GM12878 (cell line): Measurements from ENCODE around the gene EWSR1. TPM values are rescaled to one million over a fixed set of nuclear protein-coding genes. Genes with fewer than 3 reads are reported as not detected.

Experiments used
- ATAC-seq: fragments of 200-7000 bp; cut with Tn5 transposase; 3 replicates; pipeline ENCODE4 v1.9.1; 2020; ENCODE audit warnings: mild to moderate bottlenecking, moderate library complexity
- BruUV-seq: library from RNA; stranded (reverse); fragments of 400-500 nt; replicated peaks from 2 replicates; lab custom pipeline; 2021; lab: Mats Ljungman, UMichigan
- CTCF ChIA-PET: fragments of 300-600 bp; sonication (Branson Sonifier 250); formaldehyde crosslinking; extraction: SDS; loops from one replicate; lab custom pipeline; 2021; ENCODE audit warnings: inconsistent platforms; lab: Yijun Ruan, JAX
- POLR2A ChIA-PET: fragments of 350-600 bp; formaldehyde crosslinking; extraction: SDS; loops from one replicate; lab custom pipeline; 2021; ENCODE audit warnings: inconsistent platforms; lab: Charles Lee
- RAD21 ChIA-PET: fragments of 300-600 bp; sonication (Branson Sonifier 250); formaldehyde crosslinking; loops from one replicate; lab custom pipeline; 2023; ENCODE audit warnings: antibody characterized with exemption; ENCODE audit not compliant: unreplicated experiment; lab: Charles Lee
- SMC1A ChIA-PET: fragments of 300-600 bp; sonication (Branson Sonifier 250); formaldehyde crosslinking; loops from one replicate; lab custom pipeline; 2023; ENCODE audit not compliant: unreplicated experiment, uncharacterized antibody; lab: Charles Lee
- DNase-seq: peaks from one replicate; pipeline ENCODE4 v3.0.0-alpha.2; 2011; ENCODE audit warnings: low read depth, low spot score
- FAIRE-seq: peaks from 3 replicates; lab custom pipeline; 2011; peaks lifted over from hg19 to GRCh38; lab: Jason Lieb, UNC
- H2AFZ ChIP-seq: 2 replicates; pipeline ENCODE4 v1.6.0; 2011; ENCODE audit warnings: low read depth, low read length, control low read depth; ENCODE audit not compliant: control insufficient read depth
- H3K27ac ChIP-seq: 2 replicates; pipeline ENCODE4 v1.5.1; 2011; ENCODE audit warnings: control low read depth; ENCODE audit not compliant: control insufficient read depth, insufficient read depth
- H3K27me3 ChIP-seq, 2 experiments: replicated peaks in 1 of 2; 2 replicates each; pipeline versions ENCODE4 v1.6.0 to v1.6.1; 2011; ENCODE audit warnings: low read length in 1 of 2; ENCODE audit not compliant: control insufficient read depth in 2 of 2, insufficient read depth in 2 of 2
- H3K36me3 ChIP-seq, 2 experiments: 2 replicates each; pipeline ENCODE4 v1.5.1; 2011; ENCODE audit warnings: low read length in 1 of 2; ENCODE audit not compliant: control insufficient read depth in 2 of 2, insufficient read depth in 2 of 2
- H3K4me1 ChIP-seq: 2 replicates; pipeline ENCODE4 v1.6.1; 2011; ENCODE audit warnings: mild to moderate bottlenecking, low read length, moderate library complexity, mixed read lengths; ENCODE audit not compliant: control insufficient read depth, insufficient read depth
- H3K4me2 ChIP-seq: 2 replicates; pipeline ENCODE4 v1.6.0; 2011; ENCODE audit warnings: control low read depth; ENCODE audit not compliant: control insufficient read depth, insufficient read depth
- H3K4me3 ChIP-seq: fragments of 200-600 bp; sonication (generic); 2 replicates; pipeline ENCODE4 v1.5.1; 2016
- H3K79me2 ChIP-seq: 2 replicates; pipeline ENCODE4 v1.6.0; 2011; ENCODE audit warnings: low read length; ENCODE audit not compliant: control insufficient read depth, insufficient read depth
- H3K9ac ChIP-seq: 2 replicates; pipeline ENCODE4 v1.8.0; 2011; ENCODE audit warnings: low read length, control low read depth, mixed read lengths; ENCODE audit not compliant: control insufficient read depth, insufficient read depth
- H3K9me3 ChIP-seq: replicated peaks from 3 replicates; pipeline ENCODE4 v1.5.1; 2011; ENCODE audit warnings: mild to moderate bottlenecking, low read length; ENCODE audit not compliant: control insufficient read depth, insufficient read depth
- H4K20me1 ChIP-seq: 2 replicates; pipeline ENCODE4 v1.6.0; 2011; ENCODE audit not compliant: control insufficient read depth, insufficient read depth
- ATF3 ChIP-seq: IDR thresholded peaks from 2 replicates; pipeline ENCODE4 v1.6.1; 2011; ENCODE audit warnings: low read depth, mild to moderate bottlenecking, low read length, moderate library complexity, borderline replicate concordance; ENCODE audit errors: extremely low read depth
- BMI1 ChIP-seq: fragments of 450-650 bp; IDR thresholded peaks from 2 replicates; pipeline ENCODE4 v1.6.1; 2016; ENCODE audit warnings: mild to moderate bottlenecking, moderate library complexity, borderline replicate concordance
- JUND ChIP-seq: IDR thresholded peaks from 2 replicates; pipeline ENCODE4 v1.6.1; 2012; ENCODE audit warnings: low read depth, mild to moderate bottlenecking, low read length, improper control_type of control experiment, moderate library complexity
- KDM1A ChIP-seq: fragments of 200-600 bp; sonication (generic); IDR thresholded peaks from 2 replicates; pipeline ENCODE4 v1.6.1; 2016; ENCODE audit warnings: borderline replicate concordance
- KLF5 ChIP-seq: fragments of 450-650 bp; IDR thresholded peaks from 2 replicates; pipeline ENCODE4 v1.6.1; 2014; ENCODE audit warnings: mild to moderate bottlenecking; ENCODE audit not compliant: partially characterized antibody
- NFYA ChIP-seq: IDR thresholded peaks from 2 replicates; pipeline ENCODE4 v1.6.1; 2011; ENCODE audit warnings: low read depth, mild to moderate bottlenecking, low read length, improper control_type of control experiment, borderline replicate concordance
- PBX3 ChIP-seq: IDR thresholded peaks from 2 replicates; pipeline ENCODE4 v1.6.1; 2011; ENCODE audit warnings: mild to moderate bottlenecking, low read depth, low read length, moderate library complexity; ENCODE audit not compliant: insufficient replicate concordance
- POLR2AphosphoS5 ChIP-seq: IDR thresholded peaks from 2 replicates; pipeline ENCODE4 v1.6.1; 2011; ENCODE audit warnings: mild to moderate bottlenecking, low read length, inconsistent platforms
- RELB ChIP-seq: fragments of 450-650 bp; IDR thresholded peaks from 2 replicates; pipeline ENCODE4 v1.6.1; 2017; ENCODE audit warnings: low read depth, mild to moderate bottlenecking, moderate library complexity
- RUNX3 ChIP-seq: IDR thresholded peaks from 2 replicates; pipeline ENCODE4 v1.6.1; 2012; ENCODE audit warnings: low read length, inconsistent platforms
- SIN3A ChIP-seq: IDR thresholded peaks from 2 replicates; pipeline ENCODE4 v1.6.1; 2012; ENCODE audit warnings: low read depth, low read length, improper control_type of control experiment
- SMAD1 ChIP-seq: fragments of 450-650 bp; IDR thresholded peaks from 2 replicates; pipeline ENCODE4 v1.6.1; 2018; ENCODE audit warnings: mild to moderate bottlenecking, low read depth; ENCODE audit not compliant: partially characterized antibody
- TBL1XR1 ChIP-seq: IDR thresholded peaks from 2 replicates; pipeline ENCODE4 v1.6.1; 2012; ENCODE audit warnings: low read depth, low read length, improper control_type of control experiment
- USF2 ChIP-seq: IDR thresholded peaks from 2 replicates; pipeline ENCODE4 v1.6.1; 2011; ENCODE audit warnings: low read depth, low read length, improper control_type of control experiment, borderline replicate concordance
- YBX1 ChIP-seq: fragments of 450-650 bp; IDR thresholded peaks from 2 replicates; pipeline ENCODE4 v1.6.1; 2016; ENCODE audit warnings: antibody characterized with exemption
- WGBS: methylation state at CpG from one replicate; pipeline ENCODE4 v1.1.6; 2016; ENCODE audit warnings: low lambda C conversion rate; ENCODE audit not compliant: insufficient replicate concordance, insufficient coverage; ENCODE audit errors: missing lambda C conversion rate; 5-methylcytosine and 5-hydroxymethylcytosine counted together
- in situ Hi-C: fragments of 300-500 bp; cut with MboI; formaldehyde crosslinking; loops from 9 replicates; pipeline ENCODE4 v1.14.3; 2018; ENCODE audit warnings: mixed read lengths
- intact Hi-C: fragments of 100-400 bp; cut with micrococcal nuclease; formaldehyde crosslinking; loops from one replicate; pipeline ENCODE4 v1.14.2; 2022; ENCODE audit not compliant: unreplicated experiment
- polyA plus RNA-seq, 11 experiments: library from polyadenylated mRNA; depleted of rRNA in 4 of 11; unstranded in 6 of 11; stranded (reverse) in 5 of 11; fragments of >200 nt; fragmentation: Nextera tagmentation in 4 of 11; fragmentation: Illumina TruSeq in 1 of 11; extraction: Ambion mirVana in 4 of 11; extraction: Trizol in 1 of 11; gene quantifications; 1 replicate in 1 of 11; 2 replicates in 10 of 11; pipeline versions ENCODE4 v1.2.1 to v1.2.3, GENCODE V29; 2011 to 2016; ENCODE audit warnings: inconsistent platforms in 2 of 11, missing spikeins in 2 of 11, low read depth in 1 of 11
- total RNA-seq, 4 experiments: library from RNA; depleted of rRNA in 3 of 4; stranded (reverse); fragments of >200 nt in 3 of 4; fragmentation: Illumina TruSeq in 1 of 4; extraction: Trizol in 1 of 4; gene quantifications; 2 replicates each; pipeline versions ENCODE4 v1.2.1 to v1.2.3, GENCODE V29; 2013 to 2021
- TF ChIP-seq, protein P1 (sequence below), 3 experiments: IDR thresholded peaks in 2 of 3; conservative IDR thresholded peaks in 1 of 3; 2 replicates each; pipeline ENCODE4 v1.5.1; 2011; ENCODE audit warnings: low read depth in 3 of 3, low read length in 3 of 3, mild to moderate bottlenecking in 3 of 3, control low read depth in 2 of 3, moderate library complexity in 2 of 3, inconsistent platforms in 1 of 3, mixed read lengths in 1 of 3; ENCODE audit not compliant: control insufficient read depth in 2 of 3, insufficient read depth in 1 of 3; ENCODE audit errors: extremely low read depth in 1 of 3

The EWSR1 gene
- total and polyA plus RNA-seq, 10 of the 15 experiments (the other 5 are each of a cell fraction or from before 2014, with no cell fraction given) = 130 to 480 (median 356) TPM

GRCh38 chr22:29308148-29308790, 40.2 kb downstream of the EWSR1 start:
- in situ Hi-C loops = no loop called here
- H3K79me2 ChIP-seq = no peaks in the 10 kb centered on the region
- POLR2A ChIA-PET = no interaction called here
- H4K20me1 ChIP-seq = no peaks in the 10 kb centered on the region
- 83% methylated on average over 41 of the region's 50 CpGs for WGBS
- SMC1A ChIA-PET = no interaction called here
- no peak overlapping the region for H2AFZ ChIP-seq
- H3K9me3 ChIP-seq = no peaks in the 10 kb centered on the region; the same call in 2 of the 3 replicates
- no peak for DNase-seq
- no peak overlapping the region for H3K9ac ChIP-seq
- no peak for FAIRE-seq
- no peak overlapping the region for H3K27ac ChIP-seq
- no TSS peak for BruUV-seq
- RAD21 ChIA-PET = no interaction called here
- H3K27me3 ChIP-seq = peaks cover 2 to 7% of the 10 kb centered on the region in 2 experiments; a peak in 2 of 4 replicates
- H3K4me3 ChIP-seq = no peak overlapping the region
- CTCF ChIA-PET = no interaction called here
- H3K36me3 ChIP-seq = no peaks in the 10 kb centered on the region
- intact Hi-C loops = no loop called here
- no peaks in the 10 kb centered on the region; the same call in 1 of the 2 replicates for H3K4me1 ChIP-seq
- H3K4me2 ChIP-seq = no peak overlapping the region
- no peak for ATAC-seq
- TF ChIP-seq NFYA (no peak), POLR2AphosphoS5 (no peak), KDM1A (no peak), SIN3A (no peak), PBX3 (no peak), RELB (no peak), TBL1XR1 (no peak), ATF3 (no peak), BMI1 (no peak), YBX1 (no peak), RUNX3 (no peak), USF2 (no peak), JUND (no peak), SMAD1 (no peak), KLF5 (no peak)
- TF ChIP-seq, protein P1, sequence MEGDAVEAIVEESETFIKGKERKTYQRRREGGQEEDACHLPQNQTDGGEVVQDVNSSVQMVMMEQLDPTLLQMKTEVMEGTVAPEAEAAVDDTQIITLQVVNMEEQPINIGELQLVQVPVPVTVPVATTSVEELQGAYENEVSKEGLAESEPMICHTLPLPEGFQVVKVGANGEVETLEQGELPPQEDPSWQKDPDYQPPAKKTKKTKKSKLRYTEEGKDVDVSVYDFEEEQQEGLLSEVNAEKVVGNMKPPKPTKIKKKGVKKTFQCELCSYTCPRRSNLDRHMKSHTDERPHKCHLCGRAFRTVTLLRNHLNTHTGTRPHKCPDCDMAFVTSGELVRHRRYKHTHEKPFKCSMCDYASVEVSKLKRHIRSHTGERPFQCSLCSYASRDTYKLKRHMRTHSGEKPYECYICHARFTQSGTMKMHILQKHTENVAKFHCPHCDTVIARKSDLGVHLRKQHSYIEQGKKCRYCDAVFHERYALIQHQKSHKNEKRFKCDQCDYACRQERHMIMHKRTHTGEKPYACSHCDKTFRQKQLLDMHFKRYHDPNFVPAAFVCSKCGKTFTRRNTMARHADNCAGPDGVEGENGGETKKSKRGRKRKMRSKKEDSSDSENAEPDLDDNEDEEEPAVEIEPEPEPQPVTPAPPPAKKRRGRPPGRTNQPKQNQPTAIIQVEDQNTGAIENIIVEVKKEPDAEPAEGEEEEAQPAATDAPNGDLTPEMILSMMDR (IDR thresholded peaks at IDR 0.05 in 2 of 3, conservative IDR thresholded peaks at IDR 0.05 in 1 of 3; ENCODE audit: control insufficient read depth in 2 of 3, extremely low read depth in 1 of 3, insufficient read depth in 1 of 3, low read depth in 3 of 3, low read length in 3 of 3) = no peak
